ENCODE data around the gene GNGT2. TPM values are rescaled to one million over a fixed set of nuclear protein-coding genes. Genes with fewer than 3 reads are reported as not detected.
"Not testable (repeated sequence)": the region's sequence is repeated elsewhere in the genome, so short reads cannot be mapped to it uniquely, and the experiment has no call there.

GNGT2 gene
- polyA plus RNA-seq, 3 donors = 16.0 to 25.1 (median 16.7) TPM

GRCh38 chr17:49180998-49181635, 29.3 kb downstream of the GNGT2 start:
- no peaks in the 10 kb centered on the region for H3K36me3 ChIP-seq (replicated peaks in 1 of 2; ENCODE audit: control insufficient read depth in 1 of 2, insufficient read depth in 2 of 2, low read length in 2 of 2)
- no peaks in the 10 kb centered on the region for H3K79me2 ChIP-seq (ENCODE audit: insufficient read depth, low read length)
- no peaks in the 10 kb centered on the region for H3K27me3 ChIP-seq (ENCODE audit: control insufficient read depth in 2 of 2, insufficient read depth in 2 of 2, low read length in 2 of 2)
- H3K4me2 ChIP-seq (replicated peaks; ENCODE audit: extremely low read depth, low read length, poor library complexity, severe bottlenecking) = no peak overlapping the region
- H3K9ac ChIP-seq (ENCODE audit: insufficient read depth, low read length, poor library complexity, severe bottlenecking) = no peak overlapping the region
- no peak for TF ChIP-seq CTCF (IDR thresholded peaks at IDR 0.05)
- H4K20me1 ChIP-seq (ENCODE audit: insufficient read depth, low read length) = no peaks in the 10 kb centered on the region
- H3K4me3 Mint-ChIP-seq = no peak overlapping the region
- H3K4me3 ChIP-seq (replicated peaks in 1 of 3; ENCODE audit: low read depth in 2 of 3, low read length in 3 of 3) = no peak overlapping the region
- peaks cover 0 to 7% of the 10 kb centered on the region in 2 donors for H3K36me3 Mint-ChIP-seq
- H3K27ac Mint-ChIP-seq = no peak overlapping the region
- 64% methylated on average over 4 of the region's 6 CpGs for WGBS (ENCODE audit: insufficient coverage)
- no peak overlapping the region for H2AFZ ChIP-seq (ENCODE audit: insufficient read depth, low read depth, low read length, poor library complexity, severe bottlenecking)
- peak in 1 of 3 donors; percentile 38 for DNase-seq
- intact Hi-C loops (cut with micrococcal nuclease) = loop anchor here (1.0 to 10.0 kb wide), 5 partner anchors 46 to 211 kb away; no protein-coding TSS in a partner anchor
- H3K9me3 Mint-ChIP-seq = peaks cover 29 to 57% (median 50%) of the 10 kb centered on the region in 7 donors
- H3K9me3 ChIP-seq (replicated peaks in 1 of 2; ENCODE audit: control insufficient read depth in 1 of 2, insufficient read depth in 1 of 2, low read length in 2 of 2) = peaks cover 48 to 52% of the 10 kb centered on the region in 2 donors
- peaks cover 2% of the 10 kb centered on the region for H3K4me1 Mint-ChIP-seq
- no peak overlapping the region for H3K27ac ChIP-seq (ENCODE audit: low read depth in 1 of 2, low read length in 2 of 2)
- peaks cover 0 to 3% of the 10 kb centered on the region in 2 donors for H3K4me1 ChIP-seq (ENCODE audit: control insufficient read depth in 1 of 2, insufficient read depth in 2 of 2, low read length in 2 of 2)
- H3K27me3 Mint-ChIP-seq (ENCODE audit: low read depth in 3 of 3) = peaks cover 7 to 11% (median 10%) of the 10 kb centered on the region in 3 donors

GRCh38 chr17:49180303-49180702, 30.1 kb downstream of the GNGT2 start:
- Histone ChIP-seq H3K27me3 (ENCODE audit: control insufficient read depth in 2 of 2, insufficient read depth in 2 of 2, low read length in 2 of 2) (no peaks in the 10 kb centered on the region), H3K4me3 (replicated peaks in 1 of 3; ENCODE audit: low read depth in 2 of 3, low read length in 3 of 3) (no peak overlapping the region), H3K79me2 (ENCODE audit: insufficient read depth, low read length) (no peaks in the 10 kb centered on the region), H2AFZ (ENCODE audit: insufficient read depth, low read depth, low read length, poor library complexity, severe bottlenecking) (no peak overlapping the region), H3K9ac (ENCODE audit: insufficient read depth, low read length, poor library complexity, severe bottlenecking) (no peak overlapping the region), H3K36me3 (replicated peaks in 1 of 2; ENCODE audit: control insufficient read depth in 1 of 2, insufficient read depth in 2 of 2, low read length in 2 of 2) (no peaks in the 10 kb centered on the region), H3K27ac (ENCODE audit: low read depth in 1 of 2, low read length in 2 of 2) (no peak overlapping the region), H3K9me3 (replicated peaks in 1 of 2; ENCODE audit: control insufficient read depth in 1 of 2, insufficient read depth in 1 of 2, low read length in 2 of 2) (peaks cover 48 to 52% of the 10 kb centered on the region in 2 donors), H4K20me1 (ENCODE audit: insufficient read depth, low read length) (no peaks in the 10 kb centered on the region), H3K4me2 (replicated peaks; ENCODE audit: extremely low read depth, low read length, poor library complexity, severe bottlenecking) (no peak overlapping the region), H3K4me1 (ENCODE audit: control insufficient read depth in 1 of 2, insufficient read depth in 2 of 2, low read length in 2 of 2) (peaks cover 0 to 3% of the 10 kb centered on the region in 2 donors)
- no peak overlapping the region for H3K4me3 Mint-ChIP-seq
- no CpG with 5 or more reads among the region's 5 CpGs for WGBS (ENCODE audit: insufficient coverage)
- peak; percentile 56 to 78 (median 74) for DNase-seq
- H3K36me3 Mint-ChIP-seq = peaks cover 2 to 10% of the 10 kb centered on the region in 2 donors
- peak overlapping the region in 1 of 7 donors; percentile 66 for H3K27ac Mint-ChIP-seq
- peaks cover 10 to 11% (median 10%) of the 10 kb centered on the region in 3 donors for H3K27me3 Mint-ChIP-seq (ENCODE audit: low read depth in 3 of 3)
- TF ChIP-seq CTCF (IDR thresholded peaks at IDR 0.05) = peak; percentile 91
- peaks cover 2% of the 10 kb centered on the region for H3K4me1 Mint-ChIP-seq
- intact Hi-C loops (cut with micrococcal nuclease) = loop anchor here (1.0 to 10.0 kb wide), 5 partner anchors 46 to 212 kb away; no protein-coding TSS in a partner anchor
- peaks cover 29 to 57% (median 50%) of the 10 kb centered on the region in 7 donors for H3K9me3 Mint-ChIP-seq

- Mint-ChIP-seq H3K9me3 (peaks cover 19 to 59% (median 47%) of the 10 kb centered on the region in 7 donors), H3K4me3 (peak overlapping the region in 1 of 2 donors; percentile 40), H3K27me3 (ENCODE audit: low read depth in 3 of 3) (peaks cover 7 to 18% (median 14%) of the 10 kb centered on the region in 3 donors)
- H3K27ac ChIP-seq (ENCODE audit: low read depth in 1 of 2, low read length in 2 of 2); H2AFZ ChIP-seq (ENCODE audit: insufficient read depth, low read depth, low read length, poor library complexity, severe bottlenecking); H3K9ac ChIP-seq (ENCODE audit: insufficient read depth, low read length, poor library complexity, severe bottlenecking); H3K27me3 ChIP-seq (ENCODE audit: control insufficient read depth in 2 of 2, insufficient read depth in 2 of 2, low read length in 2 of 2); intact Hi-C loops (cut with micrococcal nuclease); DNase-seq; H3K27ac Mint-ChIP-seq; H3K4me3 ChIP-seq (replicated peaks in 1 of 3; ENCODE audit: low read depth in 2 of 3, low read length in 3 of 3); H3K4me1 ChIP-seq (ENCODE audit: control insufficient read depth in 1 of 2, insufficient read depth in 2 of 2, low read length in 2 of 2); H3K79me2 ChIP-seq (ENCODE audit: insufficient read depth, low read length); H4K20me1 ChIP-seq (ENCODE audit: insufficient read depth, low read length); H3K4me1 Mint-ChIP-seq; H3K36me3 Mint-ChIP-seq; H3K36me3 ChIP-seq (replicated peaks in 1 of 2; ENCODE audit: control insufficient read depth in 1 of 2, insufficient read depth in 2 of 2, low read length in 2 of 2); H3K4me2 ChIP-seq (replicated peaks; ENCODE audit: extremely low read depth, low read length, poor library complexity, severe bottlenecking): not testable (repeated sequence)
- no CpG with 5 or more reads among the region's 11 CpGs for WGBS (ENCODE audit: insufficient coverage)
- peaks cover 30 to 39% of the 10 kb centered on the region in 2 donors for H3K9me3 ChIP-seq (replicated peaks in 1 of 2; ENCODE audit: control insufficient read depth in 1 of 2, insufficient read depth in 1 of 2, low read length in 2 of 2)
Measured at GRCh38 chr17:49175978-49176377, 34.4 kb downstream of the GNGT2 start.
